WTC11 (cell line): ENCODE results near the gene HID1. TPM values are rescaled to one million over a fixed set of nuclear protein-coding genes. Genes with fewer than 3 reads are reported as not detected.

Experiments used
- ATAC-seq: fragments of 200-7000 bp; cut with Tn5 transposase; 2 replicates; pipeline ENCODE4 v1.10.0; 2021; ENCODE audit warnings: mild to moderate bottlenecking, moderate library complexity
- CTCF ChIA-PET: fragments of 300-600 bp; sonication (Branson Sonifier 250); formaldehyde crosslinking; loops from one replicate; lab custom pipeline; 2021; ENCODE audit warnings: antibody characterized with exemption; lab: Charles Lee
- POLR2A ChIA-PET: fragments of 350-600 bp; sonication (Branson Sonifier 250); formaldehyde crosslinking; loops from one replicate; lab custom pipeline; 2021; ENCODE audit warnings: antibody characterized with exemption; lab: Charles Lee
- DNase-seq: peaks from one replicate; pipeline ENCODE4 v3.0.0; 2021; ENCODE audit warnings: low spot score
- H3K27ac Mint-ChIP-seq: 2 replicates; pipeline ENCODE4 v1.8.0; 2021; ENCODE audit warnings: mixed read lengths
- H3K27me3 Mint-ChIP-seq: 2 replicates; pipeline ENCODE4 v1.8.0; 2021; ENCODE audit warnings: low read depth, mild to moderate bottlenecking, moderate library complexity, mixed read lengths
- H3K36me3 Mint-ChIP-seq: 2 replicates; pipeline ENCODE4 v1.8.0; 2021; ENCODE audit warnings: mixed read lengths
- H3K4me1 Mint-ChIP-seq: 2 replicates; pipeline ENCODE4 v1.8.0; 2022; ENCODE audit warnings: mixed read lengths
- H3K4me3 Mint-ChIP-seq: 2 replicates; pipeline ENCODE4 v1.8.0; 2021; ENCODE audit warnings: mild to moderate bottlenecking, moderate library complexity, mixed read lengths
- H3K9me3 Mint-ChIP-seq: 2 replicates; pipeline ENCODE4 v1.8.0; 2021; ENCODE audit warnings: mixed read lengths
- CREB1 ChIP-seq: sonication (generic); formaldehyde crosslinking; IDR thresholded peaks from 2 replicates; pipeline ENCODE4 v1.8.0; 2023; ENCODE audit warnings: mild to moderate bottlenecking, missing genetic modification reagents
- CREM ChIP-seq: sonication (generic); formaldehyde crosslinking; IDR thresholded peaks from 2 replicates; pipeline ENCODE4 v1.8.1; 2022; ENCODE audit warnings: mild to moderate bottlenecking, missing genetic modification reagents, moderate library complexity
- ERG ChIP-seq: fragments of 250-450 bp; sonication (Bioruptor Pico); IDR thresholded peaks from 2 replicates; pipeline ENCODE4 v1.8.0; 2021; ENCODE audit warnings: mild to moderate bottlenecking
- ESRRA ChIP-seq: sonication (generic); formaldehyde crosslinking; IDR thresholded peaks from 2 replicates; pipeline ENCODE4 v1.8.1; 2022; ENCODE audit warnings: mild to moderate bottlenecking, missing genetic modification reagents, borderline replicate concordance
- FOXK1 ChIP-seq: sonication (generic); formaldehyde crosslinking; IDR thresholded peaks from 2 replicates; pipeline ENCODE4 v1.8.0; 2022; ENCODE audit warnings: mild to moderate bottlenecking, moderate library complexity, missing genetic modification reagents
- FOXP1 ChIP-seq: sonication (generic); formaldehyde crosslinking; IDR thresholded peaks from 2 replicates; pipeline ENCODE4 v1.8.0; 2022; ENCODE audit warnings: missing genetic modification reagents, mild to moderate bottlenecking, moderate library complexity, borderline replicate concordance
- GTF2I ChIP-seq: fragments of 250-450 bp; sonication (Bioruptor Pico); conservative IDR thresholded peaks from 2 replicates; pipeline ENCODE4 v1.4.0; 2021; ENCODE audit warnings: mild to moderate bottlenecking
- RELA ChIP-seq: sonication (generic); formaldehyde crosslinking; IDR thresholded peaks from 2 replicates; pipeline ENCODE4 v1.8.1; 2022; ENCODE audit warnings: missing genetic modification reagents, mild to moderate bottlenecking, borderline replicate concordance
- RORB ChIP-seq: fragments of 250-450 bp; sonication (Bioruptor Pico); IDR thresholded peaks from 2 replicates; pipeline ENCODE4 v1.9.0; 2021; ENCODE audit warnings: mild to moderate bottlenecking
- SP1 ChIP-seq: sonication (generic); formaldehyde crosslinking; conservative IDR thresholded peaks from 2 replicates; pipeline ENCODE4 v1.8.1; 2022; ENCODE audit warnings: missing genetic modification reagents
- USF1 ChIP-seq: sonication (generic); formaldehyde crosslinking; IDR thresholded peaks from 2 replicates; pipeline ENCODE4 v1.8.0; 2022; ENCODE audit warnings: mild to moderate bottlenecking, missing genetic modification reagents
- ZNF263 ChIP-seq: sonication (generic); formaldehyde crosslinking; IDR thresholded peaks from 2 replicates; pipeline ENCODE4 v1.8.1; 2022; ENCODE audit warnings: low read depth, mild to moderate bottlenecking, moderate library complexity, missing genetic modification reagents
- ZNF317 ChIP-seq: sonication (generic); formaldehyde crosslinking; IDR thresholded peaks from 2 replicates; pipeline ENCODE4 v1.8.1; 2023; ENCODE audit warnings: low read depth, mild to moderate bottlenecking, moderate library complexity, missing genetic modification reagents, borderline replicate concordance
- ZNF396 ChIP-seq: fragments of 250-450 bp; sonication (Bioruptor Pico); IDR thresholded peaks from 2 replicates; pipeline ENCODE4 v1.8.0; 2021; ENCODE audit warnings: mild to moderate bottlenecking, moderate library complexity, borderline replicate concordance
- total RNA-seq: library from RNA; stranded (reverse); gene quantifications from 3 replicates; pipeline ENCODE4 v1.2.3, GENCODE V29; 2021

HID1 gene
- total RNA-seq, 1 experiment from 2014 or later: 16.7 TPM

- peaks cover 15% of the 10 kb centered on the region for H3K27me3 Mint-ChIP-seq
Measured at GRCh38 chr17:74901353-74902135, 71.0 kb downstream of the HID1 start.

More at GRCh38 chr17:74901353-74902135, 71.0 kb downstream of the HID1 start:
- DNase-seq: no peak
- no peak overlapping the region for H3K27ac Mint-ChIP-seq
- no peak overlapping the region for H3K4me3 Mint-ChIP-seq
- POLR2A ChIA-PET: no interaction called here
- H3K4me1 Mint-ChIP-seq: 0 out of 2 replicates have a peak, but pooled peaks cover 2% of the 10 kb centered on the region
- TF ChIP-seq ZNF396 (CRISPR knock-in tag) (no peak), SP1 (CRISPR knock-in tag) (no peak), RORB (CRISPR knock-in tag) (no peak), CREB1 (no peak), GTF2I (CRISPR knock-in tag) (no peak), CREM (CRISPR knock-in tag) (no peak), RELA (CRISPR knock-in tag) (no peak), ERG (CRISPR knock-in tag) (no peak), ZNF317 (CRISPR knock-in tag) (no peak), USF1 (CRISPR knock-in tag) (no peak), FOXK1 (CRISPR knock-in tag) (no peak), FOXP1 (no peak), ZNF263 (CRISPR knock-in tag) (no peak), ESRRA (CRISPR knock-in tag) (no peak)
- TF ChIP-seq, all 79 proteins: peak for 0
- CTCF ChIA-PET: interaction anchor here (1.6 kb wide), 1 partner anchor 59 kb away, joined by 4 read pairs; no protein-coding TSS in a partner anchor
- ATAC-seq: no peak
- Mint-ChIP-seq H3K9me3 (peaks cover 3% of the 10 kb centered on the region), H3K36me3 (0 out of 2 replicates have a peak, but pooled peaks cover 2% of the 10 kb centered on the region)

Other genes starting within 250 kb of the HID1 start
- gene RAB37, start 235.5 kb downstream of the HID1 start, total RNA-seq: 8.8 to 9.4 TPM (median 8.9 TPM) in 3 replicates
- 86.9 to 111 TPM (median 97.1 TPM) in 3 replicates for gene NHERF1, start 224.1 kb downstream of the HID1 start, total RNA-seq
- gene NAT9, start 196.4 kb downstream of the HID1 start, total RNA-seq: 66.0 to 71.2 TPM (median 67.1 TPM) in 3 replicates
- 0.14 to 0.31 TPM (median 0.23 TPM) in 3 replicates for gene GRIN2C, start 112.9 kb downstream of the HID1 start, total RNA-seq
- 46.5 to 52.8 TPM (median 49.7 TPM) in 3 replicates for gene FDXR, start 99.8 kb downstream of the HID1 start, total RNA-seq
- gene FADS6, start 79.1 kb downstream of the HID1 start, total RNA-seq: 1.1 to 2.2 TPM (median 1.2 TPM) in 3 replicates
- gene USH1G, start 49.5 kb downstream of the HID1 start, total RNA-seq: 1.9 to 2.9 TPM (median 2.6 TPM) in 3 replicates
- gene OTOP2, start 48.5 kb downstream of the HID1 start, total RNA-seq: not detected in 3 replicates
- not detected in 3 replicates for gene OTOP3, start 36.9 kb downstream of the HID1 start, total RNA-seq
- 28.6 to 31.3 TPM (median 31.0 TPM) in 3 replicates for gene CDR2L, start 14.9 kb upstream of the HID1 start, total RNA-seq
- 41.8 to 43.7 TPM (median 41.9 TPM) in 3 replicates for gene MRPL58, start 39.9 kb upstream of the HID1 start, total RNA-seq
- gene ATP5PD, start 74.2 kb upstream of the HID1 start, total RNA-seq: 383 to 427 TPM (median 419 TPM) in 3 replicates
- 31.3 to 34.0 TPM (median 32.8 TPM) in 3 replicates for gene KCTD2, start 74.5 kb upstream of the HID1 start, total RNA-seq
- 32.4 to 33.5 TPM (median 33.1 TPM) in 3 replicates for gene SLC16A5, start 115.2 kb upstream of the HID1 start, total RNA-seq
- 13.2 to 15.9 TPM (median 14.8 TPM) in 3 replicates for gene ARMC7, start 137.2 kb upstream of the HID1 start, total RNA-seq
- 91.0 to 102 TPM (median 96.9 TPM) in 3 replicates for gene NT5C, start 159.0 kb upstream of the HID1 start, total RNA-seq
- 289 to 341 TPM (median 300 TPM) in 3 replicates for gene JPT1, start 181.8 kb upstream of the HID1 start, total RNA-seq
- 650 to 764 TPM (median 757 TPM) in 3 replicates for gene SUMO2, start 210.2 kb upstream of the HID1 start, total RNA-seq
- gene NUP85, start 232.9 kb upstream of the HID1 start, total RNA-seq: 89.7 to 109 TPM (median 95.1 TPM) in 3 replicates